HG03139 (cell line): Measurements from ENCODE around the gene DLGAP3.
"Not testable (repeated sequence)": the region's sequence is repeated elsewhere in the genome, so short reads cannot be mapped to it uniquely, and the experiment has no call there.

Experiments
- ATAC-seq: cut with Tn5 transposase; IDR thresholded peaks from one replicate; pipeline ENCODE4 v1.9.1; 2021; ENCODE audit not compliant: unreplicated experiment

The DLGAP3 gene

DNA sequence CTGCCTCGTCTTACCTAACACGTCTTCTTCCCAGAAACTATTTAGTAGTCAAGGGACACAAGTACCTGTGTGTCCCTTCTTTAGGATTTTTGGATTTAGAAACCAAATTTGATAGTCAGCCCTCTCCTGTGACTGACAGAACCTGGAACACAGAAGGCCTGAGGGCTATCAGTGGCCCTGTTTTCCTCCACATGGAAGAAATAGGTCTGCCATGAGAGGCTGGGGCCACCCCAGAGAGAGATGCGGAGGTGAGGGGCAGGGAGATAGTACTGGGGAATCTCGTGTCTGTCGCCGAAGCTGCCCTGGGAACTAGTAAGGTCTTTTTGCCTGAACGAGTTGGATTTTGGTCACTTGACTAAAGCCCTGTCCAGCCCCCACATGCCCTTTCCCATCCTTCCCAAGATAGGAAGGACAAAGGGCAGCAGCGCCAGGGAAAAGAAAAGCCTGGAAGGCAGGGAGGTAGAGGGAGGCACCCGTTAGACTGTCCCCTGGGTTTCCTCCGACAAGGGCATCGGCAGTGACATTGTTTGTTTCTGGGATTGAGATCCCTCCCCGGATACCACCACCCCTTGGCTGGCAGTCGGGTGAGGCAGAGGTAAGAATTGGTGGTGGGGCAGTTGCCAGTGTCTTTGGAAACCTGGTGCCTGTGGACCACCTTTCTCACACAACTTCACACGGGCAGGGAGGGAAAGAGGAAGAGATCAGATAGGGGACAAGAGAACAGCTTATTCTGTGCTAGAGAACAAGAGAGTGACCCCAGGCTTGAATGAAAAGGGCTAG, 89.7 kb downstream of the DLGAP3 start:
- no peak for ATAC-seq

DNA sequence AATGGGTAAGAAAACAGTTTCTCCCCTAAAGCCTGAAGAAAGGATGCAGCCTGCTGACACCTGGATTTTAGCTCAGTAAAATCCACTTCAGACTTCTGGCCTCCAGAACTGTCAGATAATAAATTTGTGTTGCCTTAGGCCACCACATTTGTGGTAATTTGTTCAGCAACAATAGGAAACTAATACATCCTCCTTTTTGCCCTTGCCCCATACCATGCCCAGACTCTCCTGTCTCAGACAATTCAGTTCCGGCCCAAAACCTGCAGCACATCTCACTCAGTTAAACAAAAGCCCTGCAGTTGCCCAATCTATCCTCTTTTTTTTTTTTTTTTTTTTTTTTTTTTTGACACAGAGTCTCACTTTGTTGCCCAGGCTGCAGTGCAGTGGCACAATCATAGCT, 95.7 kb downstream of the DLGAP3 start:
- no peak for ATAC-seq

GRCh38 chr1:34831721-34832246, 97.7 kb downstream of the DLGAP3 start:
- no peak for ATAC-seq

DNA sequence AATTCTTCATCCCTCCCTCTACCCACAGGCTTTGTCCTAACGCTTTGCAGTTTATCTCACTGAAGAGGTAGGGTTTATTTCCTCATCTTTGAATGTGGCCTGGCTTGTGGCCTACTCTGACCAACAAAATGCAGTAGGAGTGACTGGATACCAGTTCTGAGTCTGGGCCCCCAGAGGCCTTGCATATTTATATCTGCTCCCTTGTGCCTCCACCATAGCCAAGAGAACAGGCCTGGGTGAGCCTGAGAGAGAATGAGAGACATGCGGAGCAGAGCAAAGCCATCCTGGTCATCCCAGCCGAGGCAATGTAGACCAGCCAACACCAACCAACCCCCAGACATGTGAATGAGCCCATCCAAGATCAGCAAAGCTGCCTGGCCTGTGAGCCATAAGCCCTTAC, 100.2 kb downstream of the DLGAP3 start:
- ATAC-seq, result no peak

GRCh38 chr1:34828611-34829010, 100.8 kb downstream of the DLGAP3 start:
- ATAC-seq, result no peak

GRCh38 chr1:34827341-34827941, 102.0 kb downstream of the DLGAP3 start:
- no peak for ATAC-seq

DNA sequence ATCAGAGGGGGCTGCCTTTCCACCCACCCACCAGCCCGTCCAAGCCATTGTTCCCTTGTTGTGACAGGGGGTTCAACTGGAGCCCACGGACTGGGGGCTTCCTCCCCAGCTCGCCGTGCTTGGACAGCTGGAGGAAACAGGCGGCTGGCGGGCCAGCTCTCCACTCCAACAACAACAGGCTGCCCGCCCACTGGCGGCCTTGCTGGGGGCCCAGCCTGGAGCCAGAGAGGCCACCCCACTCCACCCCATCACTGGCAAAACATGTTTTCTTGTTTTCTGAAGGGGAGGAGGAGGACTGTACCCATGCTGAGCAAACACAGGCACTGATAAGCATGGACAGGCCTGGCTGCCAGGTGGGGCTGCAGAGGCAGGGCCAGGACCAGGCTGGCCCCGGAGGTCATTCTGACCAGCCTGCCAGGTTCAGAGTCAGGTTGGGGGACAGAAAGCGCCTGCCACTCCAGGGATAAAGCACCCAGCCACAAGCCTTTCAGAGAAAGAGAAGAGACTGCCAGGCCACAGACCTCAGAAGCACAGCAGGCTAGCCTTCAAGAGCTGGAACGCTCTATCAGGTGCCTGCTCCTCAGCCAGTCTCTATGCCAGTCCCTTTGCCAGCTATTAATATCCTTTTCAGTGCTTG, 103.9 kb downstream of the DLGAP3 start:
- no peak for ATAC-seq

GRCh38 chr1:34824817-34825454, 104.5 kb downstream of the DLGAP3 start:
- ATAC-seq, result no peak

GRCh38 chr1:34822202-34822601, 107.2 kb downstream of the DLGAP3 start:
- ATAC-seq, result no peak

DNA sequence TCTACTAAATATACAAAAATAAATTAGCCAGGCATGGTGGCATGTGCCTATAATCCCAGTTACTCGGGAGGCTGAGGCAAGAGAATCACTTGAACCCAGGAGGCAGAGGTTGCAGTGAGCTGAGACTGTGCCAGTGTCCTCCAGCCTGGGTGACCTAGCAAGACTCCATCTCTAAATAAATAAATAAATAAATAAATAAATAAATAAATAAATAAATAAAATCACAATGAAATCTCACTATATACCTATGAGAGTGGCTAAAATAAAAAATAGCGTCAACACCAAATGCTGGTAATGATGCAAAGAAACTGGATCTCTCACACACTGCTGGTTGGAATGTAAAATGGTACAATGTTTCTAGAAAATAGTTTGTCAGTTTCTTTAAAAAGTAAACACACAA, 110.6 kb downstream of the DLGAP3 start:
- not testable (repeated sequence) for ATAC-seq

DNA sequence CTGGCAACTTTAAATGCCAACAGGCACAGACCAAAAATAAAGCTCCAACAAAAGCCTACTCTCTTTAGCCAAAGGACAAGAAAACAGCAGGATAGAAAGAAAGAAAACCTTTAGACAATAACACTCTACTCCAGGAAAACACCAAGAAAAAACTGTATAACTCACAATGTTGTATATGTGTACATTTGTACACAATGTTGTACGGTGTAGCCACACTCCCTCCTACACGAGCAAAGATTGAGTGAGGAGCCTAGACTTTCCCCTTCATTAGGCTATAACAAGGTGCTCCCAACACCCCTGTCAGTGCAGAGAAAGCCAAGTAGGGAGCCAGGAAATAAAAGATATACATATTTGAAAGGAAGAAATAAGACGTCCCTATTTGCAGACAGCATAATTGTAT, 112.7 kb downstream of the DLGAP3 start:
- no peak for ATAC-seq

DNA sequence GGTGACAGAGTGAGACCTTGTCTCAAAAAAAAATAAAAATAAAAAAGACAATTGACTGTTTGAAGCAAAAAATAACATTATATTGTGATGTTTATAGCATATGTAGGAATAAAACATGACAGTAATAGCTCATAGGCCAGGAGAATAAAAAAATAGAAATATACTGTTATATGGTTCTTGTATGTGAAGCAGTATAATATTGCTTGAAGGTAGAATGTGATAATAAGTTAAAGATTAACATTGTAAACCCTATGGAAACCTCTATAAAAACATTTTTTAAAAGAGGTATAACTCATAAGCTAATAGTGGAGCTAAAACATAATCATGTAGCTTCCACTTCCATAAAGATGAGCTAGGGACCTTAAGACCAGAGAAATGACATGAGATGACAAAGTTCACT, 113.1 kb downstream of the DLGAP3 start:
- ATAC-seq, result no peak
